ACC112 (cell line): ENCODE data around the gene MCEMP1.

Experiments
- H2AFZ ChIP-seq: fragments of 200-600 bp; sonication (generic); one replicate; pipeline ENCODE4 v1.6.0; 2017; ENCODE audit warnings: antibody characterized with exemption, low read length; ENCODE audit not compliant: unreplicated experiment
- H3K27ac ChIP-seq: fragments of 200-600 bp; sonication (generic); 2 replicates; pipeline ENCODE4 v1.5.1; 2014; ENCODE audit warnings: low read depth, mild to moderate bottlenecking, antibody characterized with exemption, low read length, moderate library complexity
- H3K27me3 ChIP-seq: fragments of 200-600 bp; sonication (generic); 2 replicates; pipeline ENCODE4 v1.6.1; 2014; ENCODE audit warnings: mild to moderate bottlenecking, antibody characterized with exemption, low read length, moderate library complexity, mixed read lengths; ENCODE audit not compliant: insufficient read depth
- H3K36me3 ChIP-seq: fragments of 200-600 bp; sonication (generic); 2 replicates; pipeline ENCODE4 v1.6.1; 2016; ENCODE audit warnings: mild to moderate bottlenecking, antibody characterized with exemption, low read length, moderate library complexity, mixed read lengths; ENCODE audit not compliant: insufficient read depth
- H3K4me1 ChIP-seq: fragments of 200-600 bp; sonication (generic); one replicate; pipeline ENCODE4 v1.6.1; 2016; ENCODE audit warnings: low read length, mixed read lengths; ENCODE audit not compliant: insufficient read depth, unreplicated experiment, control insufficient read depth
- H3K4me3 ChIP-seq: fragments of 200-600 bp; sonication (generic); 2 replicates; pipeline ENCODE4 v1.5.1; 2014; ENCODE audit warnings: mild to moderate bottlenecking, low read depth, low read length
- H3K79me2 ChIP-seq: fragments of 200-600 bp; sonication (generic); one replicate; pipeline ENCODE4 v1.6.0; 2016; ENCODE audit warnings: low read length; ENCODE audit not compliant: control insufficient read depth, unreplicated experiment, insufficient read depth

Gene MCEMP1

GRCh38 chr19:7682175-7682855 is 5.4 kb downstream of the MCEMP1 start:
- Histone ChIP-seq H3K27me3 (no peaks in the 10 kb centered on the region), H3K4me1 (no peaks in the 10 kb centered on the region), H3K27ac (no peak overlapping the region), H3K79me2 (peaks cover 10% of the 10 kb centered on the region), H3K36me3 (no peaks in the 10 kb centered on the region), H2AFZ (no peak overlapping the region), H3K4me3 (peak overlapping the region; percentile 96)

- no peak overlapping the region for H3K4me3 ChIP-seq
- H3K27ac ChIP-seq, result no peak overlapping the region
- H3K27me3 ChIP-seq, result no peaks in the 10 kb centered on the region
- no peaks in the 10 kb centered on the region for H3K36me3 ChIP-seq
- H2AFZ ChIP-seq, result no peak overlapping the region
- peaks cover 9% of the 10 kb centered on the region for H3K79me2 ChIP-seq
- H3K4me1 ChIP-seq, result no peaks in the 10 kb centered on the region
Observed at GRCh38 chr19:7685546-7686445, 8.9 kb downstream of the MCEMP1 start.

GRCh38 chr19:7687177-7687576 is 10.3 kb downstream of the MCEMP1 start:
- H3K4me1 ChIP-seq, result no peaks in the 10 kb centered on the region
- H3K27me3 ChIP-seq, result no peaks in the 10 kb centered on the region
- H3K36me3 ChIP-seq, result no peaks in the 10 kb centered on the region
- peaks cover 2% of the 10 kb centered on the region for H3K79me2 ChIP-seq
- H3K4me3 ChIP-seq, result no peak overlapping the region
- H3K27ac ChIP-seq, result no peak overlapping the region
- H2AFZ ChIP-seq, result no peak overlapping the region

- H3K27me3 ChIP-seq, result no peaks in the 10 kb centered on the region
- H3K36me3 ChIP-seq, result no peaks in the 10 kb centered on the region
- no peak overlapping the region for H3K4me3 ChIP-seq
- H3K79me2 ChIP-seq, result no peaks in the 10 kb centered on the region
- no peak overlapping the region for H2AFZ ChIP-seq
- H3K4me1 ChIP-seq, result no peaks in the 10 kb centered on the region
- H3K27ac ChIP-seq, result no peak overlapping the region
Observed at GRCh38 chr19:7689165-7689564, 12.3 kb downstream of the MCEMP1 start.

GRCh38 chr19:7690779-7691258 is 13.9 kb downstream of the MCEMP1 start:
- Histone ChIP-seq H3K4me3 (no peak overlapping the region), H3K27ac (no peak overlapping the region), H3K36me3 (no peaks in the 10 kb centered on the region), H2AFZ (no peak overlapping the region), H3K79me2 (no peaks in the 10 kb centered on the region), H3K27me3 (no peaks in the 10 kb centered on the region), H3K4me1 (no peaks in the 10 kb centered on the region)

DNA sequence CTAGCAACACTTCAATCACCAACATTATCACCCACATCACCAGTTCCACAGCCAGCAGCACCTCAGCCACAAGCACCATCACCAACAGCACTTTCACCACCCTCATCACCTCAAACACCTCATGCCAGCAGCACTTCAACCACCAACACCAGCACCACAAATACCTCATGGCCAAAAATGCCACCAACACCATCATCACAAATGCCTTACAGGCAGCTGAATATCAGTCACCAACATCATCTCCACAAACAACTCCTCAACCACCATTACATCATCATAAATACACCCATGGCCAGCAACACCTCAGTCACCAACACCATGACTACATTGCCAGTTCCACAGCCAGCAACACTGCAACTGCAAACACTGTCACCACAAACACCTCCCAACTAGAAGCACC is 14.6 kb downstream of the MCEMP1 start:
- Histone ChIP-seq H3K4me1 (no peaks in the 10 kb centered on the region), H3K27me3 (no peaks in the 10 kb centered on the region), H3K4me3 (no peak overlapping the region)

DNA sequence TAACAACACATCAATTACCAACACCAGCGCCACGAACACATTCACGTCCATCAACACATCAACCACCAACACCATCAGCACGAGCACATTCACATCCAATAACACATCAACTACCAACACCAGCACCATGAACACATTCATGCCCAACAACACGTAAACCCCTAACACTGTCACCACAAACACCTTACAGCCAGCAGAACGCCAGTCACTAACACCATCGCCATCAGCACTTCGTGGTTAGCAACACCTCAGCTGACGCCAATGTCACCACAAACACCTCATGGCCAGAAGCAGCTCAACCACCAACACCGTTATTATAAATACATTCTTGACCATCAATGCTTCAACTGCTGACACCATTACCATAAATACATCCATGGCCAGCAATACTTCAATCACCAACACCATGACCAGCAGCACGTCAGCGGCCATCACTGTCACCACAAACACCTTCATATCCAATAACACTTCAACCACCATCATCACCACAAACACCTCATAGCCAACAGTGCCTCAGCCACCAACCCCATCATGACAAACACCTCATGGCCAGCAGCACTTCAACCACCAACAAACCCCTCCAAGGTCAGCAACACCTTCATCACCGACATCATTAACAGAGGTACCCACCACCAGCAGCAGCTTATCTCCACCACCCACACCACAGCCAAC is 15.7 kb downstream of the MCEMP1 start:
- H3K4me3 ChIP-seq, result no peak overlapping the region
- H3K79me2 ChIP-seq, result no peaks in the 10 kb centered on the region
- no peak overlapping the region for H3K27ac ChIP-seq
- peaks cover 7% of the 10 kb centered on the region for H3K27me3 ChIP-seq
- no peak overlapping the region for H2AFZ ChIP-seq
- no peaks in the 10 kb centered on the region for H3K4me1 ChIP-seq
- no peaks in the 10 kb centered on the region for H3K36me3 ChIP-seq

More for the DNA sequence above, 14.6 kb downstream of the MCEMP1 start:
- Histone ChIP-seq H3K27ac (no peak overlapping the region), H3K36me3 (no peaks in the 10 kb centered on the region), H3K79me2 (no peaks in the 10 kb centered on the region), H2AFZ (no peak overlapping the region)

GRCh38 chr19:7694499-7694898 is 17.6 kb downstream of the MCEMP1 start:
- Histone ChIP-seq H2AFZ (no peak overlapping the region), H3K4me3 (no peak overlapping the region), H3K27ac (no peak overlapping the region), H3K79me2 (no peaks in the 10 kb centered on the region), H3K36me3 (no peaks in the 10 kb centered on the region), H3K27me3 (peaks cover 20% of the 10 kb centered on the region), H3K4me1 (no peaks in the 10 kb centered on the region)

- H3K27me3 ChIP-seq, result peaks cover 20% of the 10 kb centered on the region
- no peaks in the 10 kb centered on the region for H3K79me2 ChIP-seq
- H3K36me3 ChIP-seq, result no peaks in the 10 kb centered on the region
- no peaks in the 10 kb centered on the region for H3K4me1 ChIP-seq
- no peak overlapping the region for H2AFZ ChIP-seq
- H3K27ac ChIP-seq, result no peak overlapping the region
- no peak overlapping the region for H3K4me3 ChIP-seq
Observed at GRCh38 chr19:7697721-7698287, 20.9 kb downstream of the MCEMP1 start.

DNA sequence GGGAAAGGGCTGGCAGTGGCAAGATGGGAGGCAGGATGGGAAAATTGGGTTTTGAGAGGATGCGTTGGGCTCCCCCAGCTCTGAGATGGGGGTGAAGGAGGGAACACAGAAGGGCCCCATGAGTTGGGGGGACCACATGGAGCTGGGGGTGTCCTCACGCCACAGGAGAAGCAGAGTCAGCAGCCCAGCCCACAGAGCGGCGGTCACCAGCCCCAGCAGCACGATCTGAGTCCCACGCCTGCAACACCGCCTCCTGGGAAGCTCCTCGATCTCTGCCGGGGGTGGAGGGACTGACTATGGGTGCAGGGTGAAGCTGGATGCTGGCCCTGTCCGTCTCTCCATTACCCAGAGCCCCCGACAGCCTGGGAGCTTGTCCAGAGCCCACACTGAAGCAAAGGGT is 21.7 kb downstream of the MCEMP1 start:
- H3K4me3 ChIP-seq, result no peak overlapping the region

More for the DNA sequence above, 21.7 kb downstream of the MCEMP1 start:
- no peaks in the 10 kb centered on the region for H3K36me3 ChIP-seq
- H3K27ac ChIP-seq, result no peak overlapping the region
- H3K4me1 ChIP-seq, result no peaks in the 10 kb centered on the region
- H3K79me2 ChIP-seq, result no peaks in the 10 kb centered on the region
- no peak overlapping the region for H2AFZ ChIP-seq
- H3K27me3 ChIP-seq, result peaks cover 20% of the 10 kb centered on the region
